T-helper 2 cell treated with Interferon-gamma antibody and Interleukin-4, amounts not matched to agents 5 μg/mL and 100 μg/mL, for 36 hours (primary cell): ENCODE data around the gene TEX52.

ENCODE experiments used
- DNase-seq: peaks from one replicate; pipeline ENCODE4 v3.0.0; 2021; ENCODE audit warnings: low spot score
- H3K27ac Mint-ChIP-seq: one replicate; pipeline ENCODE4 v1.8.0; 2021; ENCODE audit warnings: mild to moderate bottlenecking, mixed read lengths
- H3K27me3 Mint-ChIP-seq: one replicate; pipeline ENCODE4 v1.8.0; 2021; ENCODE audit warnings: low read depth, mixed read lengths
- H3K36me3 Mint-ChIP-seq: one replicate; pipeline ENCODE4 v1.8.0; 2021; ENCODE audit warnings: low read depth, mixed read lengths
- H3K4me1 Mint-ChIP-seq: one replicate; pipeline ENCODE4 v1.8.0; 2021; ENCODE audit warnings: low read depth, mixed read lengths
- H3K4me3 Mint-ChIP-seq: one replicate; pipeline ENCODE4 v1.8.0; 2022; ENCODE audit warnings: mild to moderate bottlenecking, moderate library complexity, mixed read lengths
- H3K9me3 Mint-ChIP-seq: one replicate; pipeline ENCODE4 v1.8.0; 2021; ENCODE audit warnings: mixed read lengths

TEX52 gene

GRCh38 chr12:2856051-2856450, 788 bp downstream of the TEX52 start:
- Mint-ChIP-seq H3K27ac (no peak overlapping the region), H3K36me3 (peaks cover 23% of the 10 kb centered on the region), H3K27me3 (no peaks in the 10 kb centered on the region), H3K4me3 (no peak overlapping the region), H3K9me3 (no peaks in the 10 kb centered on the region), H3K4me1 (no peaks in the 10 kb centered on the region)
- DNase-seq: no peak

GRCh38 chr12:2855546-2855945, 1.3 kb downstream of the TEX52 start:
- DNase-seq: no peak
- Mint-ChIP-seq H3K27me3 (no peaks in the 10 kb centered on the region), H3K27ac (no peak overlapping the region), H3K4me3 (no peak overlapping the region), H3K4me1 (no peaks in the 10 kb centered on the region), H3K9me3 (no peaks in the 10 kb centered on the region), H3K36me3 (peaks cover 22% of the 10 kb centered on the region)

- no peaks in the 10 kb centered on the region for H3K27me3 Mint-ChIP-seq
- no peak overlapping the region for H3K27ac Mint-ChIP-seq
- peaks cover 16% of the 10 kb centered on the region for H3K36me3 Mint-ChIP-seq
- no peaks in the 10 kb centered on the region for H3K9me3 Mint-ChIP-seq
- H3K4me3 Mint-ChIP-seq: no peak overlapping the region
- H3K4me1 Mint-ChIP-seq: no peaks in the 10 kb centered on the region
- no peak for DNase-seq
Measured at GRCh38 chr12:2854669-2855453, 2.0 kb downstream of the TEX52 start.

GRCh38 chr12:2853626-2854025, 3.2 kb downstream of the TEX52 start:
- Mint-ChIP-seq H3K36me3 (peaks cover 7% of the 10 kb centered on the region), H3K4me3 (no peak overlapping the region), H3K4me1 (no peaks in the 10 kb centered on the region), H3K9me3 (no peaks in the 10 kb centered on the region), H3K27me3 (no peaks in the 10 kb centered on the region), H3K27ac (no peak overlapping the region)
- DNase-seq: peak; percentile 22

GRCh38 chr12:2851931-2852330, 4.9 kb downstream of the TEX52 start:
- no peaks in the 10 kb centered on the region for H3K27me3 Mint-ChIP-seq
- no peaks in the 10 kb centered on the region for H3K9me3 Mint-ChIP-seq
- H3K27ac Mint-ChIP-seq: no peak overlapping the region
- DNase-seq: no peak
- peaks cover 2% of the 10 kb centered on the region for H3K36me3 Mint-ChIP-seq
- H3K4me1 Mint-ChIP-seq: no peaks in the 10 kb centered on the region
- H3K4me3 Mint-ChIP-seq: no peak overlapping the region

GRCh38 chr12:2845280-2845679, 11.6 kb downstream of the TEX52 start:
- no peak overlapping the region for H3K27ac Mint-ChIP-seq
- no peak for DNase-seq
- H3K4me3 Mint-ChIP-seq: no peak overlapping the region
- H3K4me1 Mint-ChIP-seq: no peaks in the 10 kb centered on the region
- H3K27me3 Mint-ChIP-seq: no peaks in the 10 kb centered on the region
- peaks cover 2% of the 10 kb centered on the region for H3K36me3 Mint-ChIP-seq
- H3K9me3 Mint-ChIP-seq: no peaks in the 10 kb centered on the region

GRCh38 chr12:2844786-2845185, 12.1 kb downstream of the TEX52 start:
- Mint-ChIP-seq H3K36me3 (peaks cover 2% of the 10 kb centered on the region), H3K4me1 (no peaks in the 10 kb centered on the region), H3K27ac (no peak overlapping the region), H3K27me3 (no peaks in the 10 kb centered on the region), H3K9me3 (no peaks in the 10 kb centered on the region), H3K4me3 (no peak overlapping the region)
- no peak for DNase-seq

GRCh38 chr12:2842948-2843347, 13.9 kb downstream of the TEX52 start:
- DNase-seq: no peak
- Mint-ChIP-seq H3K27me3 (no peaks in the 10 kb centered on the region), H3K36me3 (peaks cover 10% of the 10 kb centered on the region), H3K27ac (no peak overlapping the region), H3K9me3 (no peaks in the 10 kb centered on the region), H3K4me1 (no peaks in the 10 kb centered on the region), H3K4me3 (no peak overlapping the region)

GRCh38 chr12:2841056-2841650, 15.7 kb downstream of the TEX52 start:
- Mint-ChIP-seq H3K27ac (no peak overlapping the region), H3K9me3 (no peaks in the 10 kb centered on the region), H3K4me3 (no peak overlapping the region), H3K27me3 (no peaks in the 10 kb centered on the region), H3K4me1 (no peaks in the 10 kb centered on the region), H3K36me3 (peaks cover 8% of the 10 kb centered on the region)
- DNase-seq: no peak

GRCh38 chr12:2836574-2836973, 20.3 kb downstream of the TEX52 start:
- Mint-ChIP-seq H3K27me3 (no peaks in the 10 kb centered on the region), H3K4me1 (no peaks in the 10 kb centered on the region), H3K4me3 (no peak overlapping the region), H3K27ac (no peak overlapping the region), H3K36me3 (peaks cover 9% of the 10 kb centered on the region), H3K9me3 (no peaks in the 10 kb centered on the region)
- no peak for DNase-seq

- no peak overlapping the region for H3K27ac Mint-ChIP-seq
- DNase-seq: no peak
- H3K4me1 Mint-ChIP-seq: no peaks in the 10 kb centered on the region
- no peaks in the 10 kb centered on the region for H3K27me3 Mint-ChIP-seq
- H3K9me3 Mint-ChIP-seq: no peaks in the 10 kb centered on the region
- peaks cover 12% of the 10 kb centered on the region for H3K36me3 Mint-ChIP-seq
- no peak overlapping the region for H3K4me3 Mint-ChIP-seq
Measured at GRCh38 chr12:2835691-2836403, 21.0 kb downstream of the TEX52 start.

- no peak within 1 kb of the TSS for H3K4me3 Mint-ChIP-seq
- H3K27ac Mint-ChIP-seq: no peak within 1 kb of the TSS
- H3K9me3 Mint-ChIP-seq: no peaks in the 10 kb centered on the region
- no peaks in the 10 kb centered on the region for H3K4me1 Mint-ChIP-seq
- DNase-seq: no peak
- peaks cover 12% of the 10 kb centered on the region for H3K36me3 Mint-ChIP-seq
- H3K27me3 Mint-ChIP-seq: no peaks in the 10 kb centered on the region
Measured at GRCh38 chr12:2834581-2835491, 22.0 kb downstream of the TEX52 start, which contains the start of gene NRIP2. Gene NRIP2, minus strand, starts transcription at chr12:2835035. Its CDS starts 52 bp downstream, at chr12:2834983.

- Mint-ChIP-seq H3K27ac (no peak overlapping the region), H3K4me3 (no peak overlapping the region), H3K36me3 (peaks cover 5% of the 10 kb centered on the region), H3K27me3 (no peaks in the 10 kb centered on the region), H3K9me3 (no peaks in the 10 kb centered on the region), H3K4me1 (no peaks in the 10 kb centered on the region)
- DNase-seq: no peak
Measured at GRCh38 chr12:2833810-2834209, 23.0 kb downstream of the TEX52 start.
